Measurements from ENCODE around the gene NNAT. TPM values are rescaled to one million over a fixed set of nuclear protein-coding genes. Genes with fewer than 3 reads are reported as not detected.

NNAT gene
- total and polyA plus RNA-seq, 2 donors (not counting 3 experiments of a cell fraction or from before 2014, with no cell fraction given): 2.3 to 32.9 TPM

- Histone ChIP-seq H3K4me1 (ENCODE audit: control insufficient read depth, extremely low read depth, insufficient read depth, low read length) (no peaks in the 10 kb centered on the region), H3K27me3 (ENCODE audit: control insufficient read depth in 2 of 2, insufficient read depth in 2 of 2, low read length in 2 of 2) (no peaks in the 10 kb centered on the region), H3K79me2 (ENCODE audit: control insufficient read depth, insufficient read depth, low read length) (no peaks in the 10 kb centered on the region), H3K36me3 (ENCODE audit: control insufficient read depth in 2 of 2, extremely low read depth in 1 of 2, insufficient read depth in 2 of 2, low read length in 2 of 2) (peaks cover 0 to 35% of the 10 kb centered on the region in 2 experiments), H2AFZ (ENCODE audit: low read depth, low read length) (no peak overlapping the region), H3K9ac (replicated peaks; ENCODE audit: extremely low read depth, insufficient read depth, low read length) (no peak overlapping the region), H3K4me2 (ENCODE audit: insufficient read depth, low read length) (no peak overlapping the region), H3K9me3 (replicated peaks; ENCODE audit: control insufficient read depth, insufficient read depth, low read length) (no peaks in the 10 kb centered on the region), H3K9me1 (replicated peaks; ENCODE audit: control insufficient read depth, extremely low read depth, insufficient read depth, low read length) (no peaks in the 10 kb centered on the region), H4K20me1 (replicated peaks; ENCODE audit: control insufficient read depth, extremely low read depth, insufficient read depth, low read length) (no peaks in the 10 kb centered on the region), H3K27ac (ENCODE audit: insufficient read depth, low read depth, low read length) (no peak overlapping the region), H3K4me3 (replicated peaks in 1 of 3; ENCODE audit: insufficient read depth in 1 of 3, low read depth in 1 of 3, low read length in 3 of 3) (no peak overlapping the region)
- BruUV-seq (replicated peaks): no TSS peak
- ChIA-PET CTCF (no interaction called here), POLR2A (no interaction called here)
- DNase-seq (ENCODE audit: low read depth, low spot score) (no peak), FAIRE-seq (no peak)
- intact Hi-C loops (cut with micrococcal nuclease) (no loop called here), dilution Hi-C loops (cut with MboI; ENCODE audit: extremely low pct_ligation_motif_present, low sequenced_read_pairs) (loop anchor here (10.0 to 25.0 kb wide), 2 partner anchors 115 to 248 kb away; partner anchors contain the start of gene GHRH)
- TF ChIP-seq GATA2 (IDR thresholded peaks at IDR 0.05; ENCODE audit: insufficient read depth, insufficient read length, low read depth, low read length): no peak
- TF ChIP-seq MYC (IDR thresholded peaks at IDR 0.05; ENCODE audit: low read depth, low read length): no peak
- no peak for TF ChIP-seq POLR2A (IDR thresholded peaks at IDR 0.05; ENCODE audit: low read depth, low read length)
- no peak for TF ChIP-seq FOS (IDR thresholded peaks at IDR 0.05; ENCODE audit: borderline replicate concordance, insufficient read depth, low read length)
- no peak for TF ChIP-seq CTCF (IDR thresholded peaks at IDR 0.05; ENCODE audit: extremely low read depth in 1 of 2, insufficient read depth in 1 of 2, low read depth in 1 of 2, low read length in 2 of 2)
- TF ChIP-seq POLR2AphosphoS5 (IDR thresholded peaks at IDR 0.05; ENCODE audit: insufficient read depth, low read depth, low read length): no peak
Observed at GRCh38 chr20:37510226-37510625, 10.8 kb upstream of the NNAT start.

Measured in endothelial cell of umbilical vein (primary cell).